OCI-LY7 (cell line): ENCODE measurements around the gene RNF126. TPM values are rescaled to one million over a fixed set of nuclear protein-coding genes. Genes with fewer than 3 reads are reported as not detected.

ENCODE experiments used
- BruUV-seq: library from RNA; stranded (reverse); fragments of 400-500 nt; replicated peaks from 2 replicates; lab custom pipeline; 2021; lab: Mats Ljungman, UMichigan
- CTCF ChIA-PET: fragments of 300-600 bp; sonication (Branson Sonifier 250); formaldehyde crosslinking; loops from one replicate; lab custom pipeline; 2022; ENCODE audit warnings: antibody characterized with exemption; ENCODE audit not compliant: unreplicated experiment; lab: Charles Lee
- POLR2A ChIA-PET: fragments of 300-600 bp; sonication (Branson Sonifier 250); formaldehyde crosslinking; loops from one replicate; lab custom pipeline; 2022; ENCODE audit warnings: antibody characterized with exemption; lab: Charles Lee
- DNase-seq: peaks from one replicate; pipeline ENCODE4 v3.0.0-alpha.2; 2015; ENCODE audit warnings: low spot score
- H2AFZ ChIP-seq: fragments of 200-600 bp; sonication (generic), shearing (Covaris generic); 2 replicates; pipeline ENCODE4 v1.6.1; 2014; ENCODE audit warnings: mild to moderate bottlenecking, antibody characterized with exemption, low read length, moderate library complexity
- H3K27ac ChIP-seq: fragments of 200-600 bp; sonication (generic); 2 replicates; pipeline ENCODE4 v1.5.1; 2014; ENCODE audit warnings: mixed run types, low read depth, mild to moderate bottlenecking, moderate library complexity, low read length, inconsistent platforms; ENCODE audit not compliant: poor library complexity, severe bottlenecking
- H3K36me3 ChIP-seq: fragments of 200-600 bp; sonication (generic); 2 replicates; pipeline ENCODE4 v1.6.1; 2014; ENCODE audit warnings: mild to moderate bottlenecking, antibody characterized with exemption, low read length, moderate library complexity, mixed read lengths; ENCODE audit not compliant: insufficient read depth
- H3K4me1 ChIP-seq: fragments of 200-600 bp; sonication (generic); 2 replicates; pipeline ENCODE4 v1.5.1; 2014; ENCODE audit warnings: mild to moderate bottlenecking, low read length; ENCODE audit not compliant: insufficient read depth, poor library complexity, severe bottlenecking
- H3K4me2 ChIP-seq: fragments of 200-600 bp; sonication (generic); 2 replicates; pipeline ENCODE4 v1.6.1; 2014; ENCODE audit warnings: mild to moderate bottlenecking, low read length
- H3K4me3 ChIP-seq: fragments of 200-600 bp; sonication (generic); 2 replicates; pipeline ENCODE4 v1.5.1; 2014; ENCODE audit warnings: mild to moderate bottlenecking, low read depth, low read length; ENCODE audit not compliant: poor library complexity, severe bottlenecking
- H3K79me2 ChIP-seq: fragments of 200-600 bp; sonication (generic); 2 replicates; pipeline ENCODE4 v1.6.1; 2016; ENCODE audit warnings: low read depth, mild to moderate bottlenecking, low read length, moderate library complexity, mixed read lengths; ENCODE audit not compliant: insufficient read depth
- H3K9me2 ChIP-seq: fragments of 200-600 bp; sonication (generic); 2 replicates; pipeline ENCODE4 v1.6.1; 2016; ENCODE audit warnings: mild to moderate bottlenecking, low read length, mixed read lengths; ENCODE audit not compliant: insufficient read depth
- H3K9me3 ChIP-seq: fragments of 200-600 bp; sonication (generic); 2 replicates; pipeline ENCODE4 v1.6.1; 2014; ENCODE audit warnings: mild to moderate bottlenecking, mixed run types, low read length, mixed read lengths
- H4K20me1 ChIP-seq: fragments of 200-600 bp; sonication (generic); 2 replicates; pipeline ENCODE4 v1.6.1; 2014; ENCODE audit warnings: mild to moderate bottlenecking, antibody characterized with exemption, low read length, moderate library complexity, mixed read lengths; ENCODE audit not compliant: insufficient read depth
- CTCF ChIP-seq: fragments of 200-600 bp; sonication (generic); conservative IDR thresholded peaks from 2 replicates; pipeline ENCODE4 v1.5.1; 2014; ENCODE audit warnings: mild to moderate bottlenecking, antibody characterized with exemption, low read length, moderate library complexity, mixed read lengths
- EZH2phosphoT487 ChIP-seq: fragments of 200-600 bp; sonication (generic); IDR thresholded peaks from 2 replicates; pipeline ENCODE4 v1.6.1; 2018; ENCODE audit warnings: low read depth, borderline replicate concordance, mild to moderate bottlenecking, mixed run types, antibody characterized with exemption, low read length, moderate library complexity, mixed read lengths
- intact Hi-C: fragments of 100-400 bp; cut with micrococcal nuclease; formaldehyde crosslinking; loops from one replicate; pipeline ENCODE4 v1.10.0; 2022; ENCODE audit not compliant: unreplicated experiment
- total RNA-seq, 2 experiments: library from RNA; depleted of rRNA in 1 of 2; stranded (reverse); fragments of >200 nt in 1 of 2; shearing (Covaris generic) in 1 of 2; gene quantifications; 2 replicates each; pipeline ENCODE4 v1.2.3, GENCODE V29; 2014 to 2022

The RNF126 gene
- total RNA-seq, 2 experiments from 2014 or later = 98.6 to 104 TPM

DNA sequence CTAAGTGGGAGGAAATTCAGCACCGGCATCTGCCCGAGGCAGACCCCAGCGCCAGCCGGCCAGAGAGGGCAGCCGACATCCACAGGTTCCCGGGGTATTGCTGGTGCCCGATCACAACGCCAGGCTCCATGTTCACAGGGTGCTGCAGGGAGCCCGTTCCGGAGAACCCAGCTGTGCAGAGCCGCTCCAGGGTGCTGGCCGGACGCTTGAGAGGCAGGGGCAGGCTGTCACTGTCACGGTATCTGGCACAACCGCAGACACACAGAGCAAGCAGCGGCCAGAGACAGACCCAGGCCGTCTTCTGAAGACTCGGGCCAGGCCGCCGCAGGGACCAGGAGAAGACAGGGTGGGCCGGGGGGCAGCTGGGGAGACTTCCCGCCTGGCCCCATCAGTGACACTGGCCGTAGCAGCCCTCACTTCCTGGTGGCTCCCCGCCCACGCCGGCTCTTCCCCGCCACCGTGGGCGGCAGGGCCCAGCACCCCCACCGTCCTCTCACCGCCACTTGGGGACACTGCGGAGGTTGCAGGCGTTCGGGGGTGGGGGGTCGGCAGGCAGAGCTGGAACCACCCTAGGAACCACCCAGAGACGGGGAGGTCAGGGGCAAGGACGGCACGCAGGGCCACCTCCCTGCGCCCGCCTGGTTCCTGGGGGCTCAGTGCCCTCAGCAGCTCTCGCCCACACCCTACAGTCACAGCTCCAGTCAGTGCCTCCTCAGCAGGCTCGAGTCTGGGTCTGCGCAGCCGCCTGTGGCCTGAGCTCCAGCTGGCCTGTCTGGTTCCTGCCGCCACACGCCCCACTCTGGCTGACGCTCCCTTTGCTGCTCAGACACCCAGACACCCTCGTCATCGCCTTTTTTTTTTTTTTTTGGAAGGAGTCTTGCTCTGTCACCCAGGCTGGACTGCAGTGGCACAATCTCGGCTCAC is 3.8 kb downstream of the RNF126 start:
- POLR2A ChIA-PET = no interaction called here

GRCh38 chr19:658059-658839 is 4.8 kb downstream of the RNF126 start:
- H4K20me1 ChIP-seq = peaks cover 19% of the 10 kb centered on the region
- no peak overlapping the region for H3K27ac ChIP-seq
- ChIA-PET POLR2A (no interaction called here), CTCF (no interaction called here)
- H2AFZ ChIP-seq = no peak overlapping the region
- no TSS peak for BruUV-seq
- no peaks in the 10 kb centered on the region for H3K9me2 ChIP-seq
- no peak for DNase-seq
- intact Hi-C loops = no loop called here
- no peak overlapping the region for H3K4me3 ChIP-seq
- H3K36me3 ChIP-seq = peaks cover 86% of the 10 kb centered on the region
- no peak for TF ChIP-seq CTCF
- TF ChIP-seq EZH2phosphoT487 = no peak
- H3K79me2 ChIP-seq = peaks cover 96% of the 10 kb centered on the region
- H3K4me1 ChIP-seq = peaks cover 25% of the 10 kb centered on the region
- H3K9me3 ChIP-seq = no peaks in the 10 kb centered on the region
- peak overlapping the region; percentile 100; the same call in 1 of the 2 replicates for H3K4me2 ChIP-seq

More for the DNA sequence above, 3.8 kb downstream of the RNF126 start:
- CTCF ChIA-PET = no interaction called here
- H2AFZ ChIP-seq = no peak overlapping the region
- peak overlapping the region; percentile 100 for H3K4me2 ChIP-seq
- TF ChIP-seq EZH2phosphoT487 (no peak), CTCF (no peak)
- H4K20me1 ChIP-seq = peaks cover 19% of the 10 kb centered on the region
- intact Hi-C loops = no loop called here
- peaks cover 76% of the 10 kb centered on the region for H3K36me3 ChIP-seq
- H3K4me1 ChIP-seq = peaks cover 34% of the 10 kb centered on the region
- H3K27ac ChIP-seq = no peak overlapping the region
- no TSS peak for BruUV-seq
- peaks cover 93% of the 10 kb centered on the region for H3K79me2 ChIP-seq
- H3K9me2 ChIP-seq = no peaks in the 10 kb centered on the region
- peak; percentile 47 for DNase-seq
- no peaks in the 10 kb centered on the region for H3K9me3 ChIP-seq
- H3K4me3 ChIP-seq = peak overlapping the region; percentile 100
